GM13976 (cell line): ENCODE measurements around the gene ARHGEF7.

Source experiments
- DNase-seq: peaks from one replicate; pipeline ENCODE4 v3.0.0; 2012; ENCODE audit warnings: low spot score
- in situ Hi-C: fragments of 300-500 bp; cut with MboI; formaldehyde crosslinking; loops from one replicate; pipeline ENCODE4 v1.12.0; 2022; ENCODE audit warnings: low sequenced_read_pairs, mixed read lengths, inconsistent platforms; ENCODE audit not compliant: unreplicated experiment
- TF ChIP-seq, protein P1 (sequence below): IDR thresholded peaks from 2 replicates; pipeline ENCODE4 v1.5.1; 2012; ENCODE audit warnings: borderline replicate concordance, mild to moderate bottlenecking; ENCODE audit not compliant: insufficient read depth; ENCODE audit errors: extremely low read depth, missing control alignments, control extremely low read depth

ARHGEF7 gene

DNA sequence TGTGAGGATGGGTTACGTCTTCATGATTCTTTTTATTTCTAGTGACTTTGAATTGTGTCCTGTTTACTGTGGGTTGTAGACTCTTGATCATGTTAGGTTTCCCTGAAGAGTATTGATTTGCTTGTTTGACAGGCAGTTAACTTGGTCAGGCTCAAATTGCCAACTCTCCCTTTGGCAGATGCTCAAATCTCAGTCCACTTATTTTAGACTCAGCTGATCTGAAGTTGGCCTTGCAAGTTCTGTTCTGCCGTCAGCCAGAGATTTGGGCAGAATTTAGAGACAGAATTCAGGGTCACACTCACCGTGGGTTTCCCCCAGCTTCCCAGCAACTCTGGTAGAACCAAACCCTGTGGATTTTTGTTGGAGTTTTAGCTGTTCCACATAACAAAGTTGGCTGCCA lies 133.7 kb downstream of the ARHGEF7 start:
- TF ChIP-seq, protein P1, sequence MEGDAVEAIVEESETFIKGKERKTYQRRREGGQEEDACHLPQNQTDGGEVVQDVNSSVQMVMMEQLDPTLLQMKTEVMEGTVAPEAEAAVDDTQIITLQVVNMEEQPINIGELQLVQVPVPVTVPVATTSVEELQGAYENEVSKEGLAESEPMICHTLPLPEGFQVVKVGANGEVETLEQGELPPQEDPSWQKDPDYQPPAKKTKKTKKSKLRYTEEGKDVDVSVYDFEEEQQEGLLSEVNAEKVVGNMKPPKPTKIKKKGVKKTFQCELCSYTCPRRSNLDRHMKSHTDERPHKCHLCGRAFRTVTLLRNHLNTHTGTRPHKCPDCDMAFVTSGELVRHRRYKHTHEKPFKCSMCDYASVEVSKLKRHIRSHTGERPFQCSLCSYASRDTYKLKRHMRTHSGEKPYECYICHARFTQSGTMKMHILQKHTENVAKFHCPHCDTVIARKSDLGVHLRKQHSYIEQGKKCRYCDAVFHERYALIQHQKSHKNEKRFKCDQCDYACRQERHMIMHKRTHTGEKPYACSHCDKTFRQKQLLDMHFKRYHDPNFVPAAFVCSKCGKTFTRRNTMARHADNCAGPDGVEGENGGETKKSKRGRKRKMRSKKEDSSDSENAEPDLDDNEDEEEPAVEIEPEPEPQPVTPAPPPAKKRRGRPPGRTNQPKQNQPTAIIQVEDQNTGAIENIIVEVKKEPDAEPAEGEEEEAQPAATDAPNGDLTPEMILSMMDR = no peak
- in situ Hi-C loops = no loop called here
- no peak for DNase-seq

DNA sequence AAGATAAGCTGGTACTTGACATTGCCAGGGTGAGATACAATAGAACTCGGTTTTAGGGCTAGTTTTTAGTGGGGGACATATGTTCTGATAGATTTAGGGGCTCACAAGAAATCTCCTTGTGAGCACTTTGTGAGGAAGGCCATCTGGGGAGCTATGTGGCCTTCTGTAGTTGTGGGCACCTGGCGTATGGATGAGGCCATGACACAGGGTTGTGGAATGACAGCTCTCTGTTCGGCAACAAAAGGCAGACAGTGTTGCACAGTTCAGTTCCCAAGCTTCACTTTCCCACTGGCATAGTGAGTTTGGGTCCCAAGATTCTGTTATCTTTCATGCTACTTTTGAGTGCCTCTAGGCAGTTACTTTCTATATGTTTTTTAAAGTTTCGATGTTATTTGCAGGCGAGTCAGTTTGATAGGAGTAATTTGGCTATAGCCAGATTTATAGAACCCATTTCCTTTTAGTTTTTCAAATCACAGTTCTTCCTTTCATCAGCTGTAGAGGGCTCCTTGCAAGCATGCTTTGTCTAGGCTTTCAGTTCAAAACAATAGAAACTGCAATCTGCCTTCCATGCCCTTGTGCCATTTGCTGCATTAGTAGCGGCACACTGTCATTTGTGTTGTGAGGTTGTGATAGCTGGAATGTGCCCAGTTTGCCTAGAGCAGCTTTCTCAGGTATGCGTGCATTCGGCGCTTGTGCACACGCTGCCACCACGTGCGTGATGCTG lies 134.7 kb downstream of the ARHGEF7 start:
- TF ChIP-seq, protein P1 = no peak
- no peak for DNase-seq
- in situ Hi-C loops = no loop called here

DNA sequence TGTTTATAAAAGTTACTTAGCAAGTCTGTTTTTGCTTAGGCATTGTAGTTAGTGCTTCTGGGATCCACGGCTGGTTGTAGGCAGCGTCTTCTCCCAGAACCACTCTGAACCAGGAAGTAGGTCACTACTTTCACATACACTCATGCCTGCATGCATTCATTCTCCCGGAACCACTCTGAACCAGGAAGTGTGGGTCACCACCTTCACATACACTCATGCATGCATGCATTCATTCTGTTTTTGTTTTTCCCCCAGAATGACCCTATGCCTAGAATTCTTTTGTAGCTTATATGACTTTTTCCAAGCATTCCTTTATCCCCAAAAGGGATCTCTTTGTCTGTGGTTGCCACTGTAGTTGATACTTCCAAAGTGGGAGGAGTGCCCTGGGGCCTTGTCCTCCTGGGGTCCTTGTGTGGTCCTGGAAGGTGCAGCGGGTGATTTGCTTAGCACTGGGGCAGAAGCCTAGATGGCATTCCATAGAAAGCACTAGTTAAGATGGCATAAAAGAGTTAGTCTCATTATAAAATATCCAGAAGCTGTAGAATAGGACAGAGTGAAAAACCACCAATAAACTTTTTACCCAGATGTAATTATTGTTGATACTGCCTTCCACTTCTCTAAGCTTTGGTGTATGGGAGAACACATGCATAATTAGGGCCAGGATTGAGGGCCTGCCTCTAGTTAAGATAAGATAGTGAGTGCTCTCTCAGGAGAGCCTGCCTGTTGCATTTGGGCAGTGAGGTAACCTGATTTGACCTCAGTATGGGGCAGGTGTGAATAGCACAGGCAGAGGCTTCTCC lies 136.7 kb downstream of the ARHGEF7 start:
- no peak for DNase-seq
- TF ChIP-seq, protein P1 = no peak
- in situ Hi-C loops = no loop called here

DNA sequence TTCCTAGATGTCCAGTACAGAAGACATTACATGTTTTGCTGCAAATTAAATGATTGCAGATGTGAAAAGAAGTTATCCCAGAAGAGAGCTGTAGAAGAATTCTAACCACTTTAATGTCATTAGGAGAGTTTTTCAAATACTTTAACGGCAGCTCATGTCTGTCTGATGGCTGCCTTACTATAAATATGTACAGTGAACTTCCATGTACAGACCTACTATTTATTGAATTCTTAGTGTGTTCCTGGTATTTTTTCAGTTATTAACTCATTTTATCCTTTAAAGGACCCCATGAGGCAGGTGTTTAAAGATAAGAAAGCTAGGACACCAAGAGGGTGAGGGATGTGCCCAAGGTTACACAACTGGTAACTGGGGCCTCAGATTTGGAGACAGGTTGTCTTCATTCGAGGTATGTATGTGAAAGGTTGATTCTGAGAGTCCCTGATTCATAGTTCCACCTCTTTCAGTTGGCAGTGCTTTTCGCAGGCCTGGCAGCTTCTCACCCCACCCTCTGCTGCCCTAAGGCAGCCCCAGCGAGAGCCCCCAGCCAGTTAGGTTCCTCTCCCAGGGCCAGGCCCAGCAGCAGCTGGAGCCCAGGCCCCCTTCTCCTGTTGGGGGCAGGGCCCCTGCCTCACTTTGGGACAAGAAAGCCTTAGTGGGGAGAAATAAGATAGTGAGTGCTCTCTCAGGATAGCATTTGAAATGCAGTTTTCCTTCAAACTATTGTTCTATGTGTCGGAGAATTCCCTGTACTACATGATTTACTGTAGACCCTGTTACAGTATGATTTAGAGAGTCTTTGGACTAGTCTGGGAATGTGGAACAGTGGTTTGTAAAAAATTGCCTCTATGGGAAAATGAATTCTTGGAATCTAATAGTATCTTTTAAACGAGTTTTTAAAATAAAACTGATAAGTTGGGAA lies 137.6 kb downstream of the ARHGEF7 start:
- DNase-seq = no peak
- TF ChIP-seq, protein P1 = no peak
- in situ Hi-C loops = no loop called here

DNA sequence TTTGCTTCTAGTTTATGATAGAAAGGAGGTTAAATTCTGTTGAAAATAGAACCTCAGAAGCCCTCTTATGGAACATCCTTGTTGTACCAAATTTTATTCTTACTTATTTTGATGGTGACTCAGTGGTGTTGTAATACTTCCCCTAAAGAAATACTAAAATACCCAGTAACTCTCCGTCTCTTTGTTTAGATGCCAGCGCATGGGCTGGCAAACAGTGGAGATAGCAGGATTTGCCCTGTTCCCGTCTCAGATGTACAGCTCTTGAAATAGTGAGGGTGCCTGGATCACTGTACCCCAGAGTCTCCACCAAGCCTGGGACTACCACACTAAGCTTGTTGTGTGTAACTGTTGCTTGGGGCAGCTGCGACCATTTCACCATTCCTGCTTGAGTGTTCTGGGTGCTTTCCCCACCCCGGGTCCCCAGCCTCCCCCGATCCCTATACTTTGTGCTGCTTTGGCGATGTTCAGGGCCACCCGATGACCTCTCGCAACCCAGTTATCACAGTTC lies 138.3 kb downstream of the ARHGEF7 start:
- no peak for DNase-seq
- in situ Hi-C loops = no loop called here
- TF ChIP-seq, protein P1 = no peak

DNA sequence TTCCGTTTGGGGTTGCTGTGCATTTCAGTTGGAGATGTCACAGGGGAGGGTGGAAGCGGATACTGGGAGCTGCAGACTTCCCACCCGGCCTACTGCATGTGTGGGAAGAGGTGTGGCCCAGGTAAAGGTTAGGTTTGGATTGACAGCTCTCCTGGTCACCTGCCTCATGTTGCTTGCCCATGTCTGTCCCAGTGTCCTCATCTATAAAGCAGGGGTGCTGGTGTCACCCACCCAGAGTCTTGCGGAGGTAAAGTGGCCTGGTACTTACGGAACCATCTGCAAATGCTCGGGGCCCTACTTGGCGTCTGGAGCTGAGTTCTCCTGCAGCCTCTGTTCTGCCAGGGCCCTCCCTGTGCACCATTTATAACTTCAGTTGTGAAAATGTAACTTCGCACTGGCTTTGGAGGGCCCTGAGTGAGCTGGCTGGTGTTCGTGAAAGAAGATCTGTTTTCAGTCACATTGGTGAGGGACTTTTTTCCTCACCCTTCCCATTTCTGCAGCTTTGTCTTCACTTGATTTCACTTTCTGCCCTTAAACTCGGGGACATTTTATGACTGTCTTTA lies 140.2 kb downstream of the ARHGEF7 start:
- TF ChIP-seq, protein P1 = no peak
- in situ Hi-C loops = no loop called here
- no peak for DNase-seq
